HG02943 (cell line): Measurements from ENCODE around the gene SEMA4D.
A peak's percentile ranks its signal among the peaks of the same experiment; 100 is the strongest.
"Not testable (repeated sequence)": the region's sequence is repeated elsewhere in the genome, so short reads cannot be mapped to it uniquely, and the experiment has no call there.

Experiments
- ATAC-seq: cut with Tn5 transposase; IDR thresholded peaks from one replicate; pipeline ENCODE4 v1.9.1; 2021; ENCODE audit warnings: mild to moderate bottlenecking, low read depth, moderate library complexity; ENCODE audit not compliant: unreplicated experiment

SEMA4D gene

GRCh38 chr9:89343812-89344211, 154.1 kb downstream of the SEMA4D start:
- ATAC-seq: not testable (repeated sequence)

DNA sequence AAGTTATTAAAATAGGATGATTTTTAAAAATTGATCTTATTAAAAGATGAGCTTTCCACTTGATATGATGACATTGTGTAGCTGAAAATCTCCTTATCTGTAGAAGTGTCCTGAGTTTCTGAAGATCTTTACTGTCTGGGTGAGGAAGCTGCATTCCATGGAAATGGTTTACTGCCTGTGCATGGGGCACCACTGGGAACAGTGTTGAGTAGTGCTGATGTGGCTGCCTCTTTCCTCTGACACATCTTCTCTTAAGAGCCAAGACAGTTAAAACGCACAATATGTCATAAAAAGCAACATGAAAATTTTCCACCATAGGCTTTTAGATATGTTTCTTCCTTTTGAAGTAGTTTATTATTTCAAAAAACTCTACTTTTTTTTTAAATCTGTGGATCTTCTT, 155.0 kb downstream of the SEMA4D start:
- ATAC-seq: no peak

GRCh38 chr9:89342213-89342612, 155.7 kb downstream of the SEMA4D start:
- ATAC-seq: no peak

DNA sequence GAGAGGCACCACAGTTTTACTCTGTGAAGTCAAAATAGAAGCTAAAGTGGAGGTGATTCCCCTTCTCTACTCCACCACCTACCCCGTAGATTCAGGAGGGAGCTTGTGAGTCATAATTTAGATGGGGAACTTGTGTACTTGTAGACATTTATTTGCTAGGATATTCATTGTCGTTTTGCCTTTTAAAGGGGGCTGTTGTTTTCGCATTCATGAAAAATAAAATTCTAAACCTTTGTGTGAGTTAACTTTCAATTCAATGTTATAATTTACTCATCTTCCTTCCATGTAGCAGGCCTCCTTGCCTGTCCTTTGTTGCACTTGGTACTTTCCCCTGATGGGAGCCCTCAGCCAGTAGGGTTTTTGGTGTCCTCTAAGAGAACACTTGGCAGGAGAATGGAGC, 157.6 kb downstream of the SEMA4D start:
- ATAC-seq: no peak

DNA sequence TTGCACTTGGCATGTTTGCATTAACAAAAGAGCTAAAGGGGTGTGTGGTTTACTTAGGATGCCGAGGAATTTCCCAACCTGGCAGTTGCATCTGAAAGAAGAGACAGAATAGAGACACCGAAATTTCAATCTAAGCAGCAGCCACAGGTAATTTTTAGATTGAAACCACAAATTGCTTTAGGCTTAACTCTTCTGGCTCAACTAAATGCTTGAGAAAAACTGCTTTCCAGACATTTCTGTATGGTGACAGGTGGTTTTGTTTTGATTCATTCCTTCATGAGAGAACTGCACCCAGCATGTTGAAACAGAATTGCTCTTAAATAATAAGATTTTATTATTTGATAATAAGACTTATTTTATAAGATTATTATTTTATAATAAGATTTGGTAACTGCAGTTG, 158.1 kb downstream of the SEMA4D start:
- no peak for ATAC-seq

DNA sequence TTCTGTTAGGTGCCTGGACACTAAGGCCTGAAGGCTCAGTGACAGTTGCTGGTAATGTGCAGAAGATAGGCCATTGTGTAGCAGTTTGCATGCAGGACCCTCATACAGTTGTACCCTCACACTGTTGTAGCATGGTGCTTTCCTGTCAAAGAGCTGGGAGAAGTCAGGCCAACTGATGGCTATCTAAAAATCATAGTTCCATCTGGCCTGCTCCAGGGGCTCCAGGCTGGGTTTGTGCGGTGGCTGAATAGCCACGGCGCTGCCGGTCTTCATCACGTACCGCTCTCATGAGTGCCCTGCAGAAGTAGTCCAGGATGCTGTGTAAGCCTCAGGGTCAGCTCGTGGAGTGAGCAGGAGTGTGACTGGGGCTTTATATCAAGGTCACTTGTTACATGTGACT, 167.4 kb downstream of the SEMA4D start:
- no peak for ATAC-seq

- ATAC-seq: no peak
Observed at GRCh38 chr9:89329917-89330316, 168.0 kb downstream of the SEMA4D start.

- no peak for ATAC-seq
Observed at GRCh38 chr9:89328064-89328463, 169.8 kb downstream of the SEMA4D start.

- ATAC-seq: no peak
Observed at GRCh38 chr9:89325733-89326132, 172.2 kb downstream of the SEMA4D start.

DNA sequence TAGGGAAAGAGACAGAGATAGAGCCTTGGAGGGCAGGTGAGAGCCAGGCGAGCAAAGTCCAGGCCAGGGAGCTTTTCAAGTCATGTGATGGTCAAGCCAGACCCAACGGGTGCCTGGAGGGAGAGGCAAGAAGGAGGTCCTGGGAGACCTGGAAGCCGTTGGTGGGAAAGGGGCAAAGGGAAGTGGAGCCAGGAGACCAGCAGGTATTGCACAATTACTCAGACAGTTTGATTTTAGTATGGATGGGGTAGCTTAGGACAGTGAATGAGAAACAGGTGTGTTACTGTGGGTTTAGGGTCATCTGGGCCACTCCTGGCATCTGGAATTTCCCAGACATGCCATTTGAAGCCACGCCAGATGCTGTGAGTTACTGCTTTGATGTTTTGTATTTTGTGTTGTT, 174.5 kb downstream of the SEMA4D start:
- no peak for ATAC-seq

- no peak for ATAC-seq
Observed at GRCh38 chr9:89319015-89319905, 178.7 kb downstream of the SEMA4D start.

- ATAC-seq: peak; percentile 86
Observed at GRCh38 chr9:89318123-89319014, 179.5 kb downstream of the SEMA4D start, which contains the start of gene SECISBP2. Gene SECISBP2 (plus strand): TSS chr9:89318500. CDS start chr9:89318577, 77 bp downstream.

GRCh38 chr9:89317282-89317681, 180.6 kb downstream of the SEMA4D start:
- ATAC-seq: no peak

DNA sequence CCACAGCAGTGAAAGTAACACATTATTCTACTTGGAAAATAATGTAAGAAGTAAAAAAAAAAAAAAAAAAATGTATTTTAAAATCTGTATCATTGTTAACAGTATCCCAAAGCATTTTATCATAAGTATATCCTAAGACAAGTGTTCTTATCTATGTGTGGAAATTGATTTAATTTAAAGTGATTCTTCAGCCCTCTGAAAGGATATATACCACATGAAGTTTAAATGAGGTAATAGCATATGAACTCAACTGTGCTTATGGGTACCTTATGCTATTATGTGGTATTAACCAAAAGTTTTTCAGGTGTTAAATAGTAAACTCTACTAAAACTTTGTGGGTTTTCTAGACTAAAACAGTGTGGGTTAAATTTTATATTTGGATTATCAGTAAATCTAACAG, 182.4 kb downstream of the SEMA4D start:
- ATAC-seq: no peak

DNA sequence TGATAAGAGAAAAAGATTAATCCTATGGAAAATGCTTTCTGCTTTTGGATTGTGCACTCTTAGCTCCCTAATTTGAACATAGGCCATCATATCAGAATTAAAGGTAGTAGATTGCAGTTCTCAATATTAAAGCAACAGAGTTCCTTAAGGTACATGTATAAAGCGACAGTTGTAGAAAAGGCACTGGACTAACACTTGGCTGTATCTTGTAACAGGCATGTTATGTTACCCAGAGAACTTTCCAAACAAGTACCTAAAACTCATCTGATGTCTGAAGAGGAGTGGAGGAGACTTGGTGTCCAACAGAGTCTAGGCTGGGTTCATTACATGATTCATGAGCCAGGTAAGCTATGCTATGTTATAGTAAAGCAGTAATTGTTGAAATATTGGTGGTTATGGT, 183.0 kb downstream of the SEMA4D start:
- no peak for ATAC-seq

DNA sequence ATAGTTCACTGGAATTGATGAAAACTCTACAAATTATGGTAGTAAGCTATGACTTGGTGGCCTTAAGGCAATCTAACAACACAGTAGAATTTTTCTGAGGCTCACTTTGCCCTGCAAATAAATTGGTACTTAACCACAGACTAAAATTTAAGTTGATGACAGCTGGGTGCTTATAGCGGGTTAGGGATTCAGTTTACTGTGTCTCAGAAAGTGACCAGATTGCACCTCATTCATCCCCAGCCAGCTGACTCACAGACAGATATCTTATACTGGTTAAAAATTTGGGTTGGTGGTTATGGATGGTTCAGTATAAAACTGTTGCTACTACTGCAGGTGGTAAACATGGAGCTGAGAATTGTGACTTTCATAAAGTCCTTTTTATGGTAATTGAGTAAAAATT, 184.1 kb downstream of the SEMA4D start:
- no peak for ATAC-seq

DNA sequence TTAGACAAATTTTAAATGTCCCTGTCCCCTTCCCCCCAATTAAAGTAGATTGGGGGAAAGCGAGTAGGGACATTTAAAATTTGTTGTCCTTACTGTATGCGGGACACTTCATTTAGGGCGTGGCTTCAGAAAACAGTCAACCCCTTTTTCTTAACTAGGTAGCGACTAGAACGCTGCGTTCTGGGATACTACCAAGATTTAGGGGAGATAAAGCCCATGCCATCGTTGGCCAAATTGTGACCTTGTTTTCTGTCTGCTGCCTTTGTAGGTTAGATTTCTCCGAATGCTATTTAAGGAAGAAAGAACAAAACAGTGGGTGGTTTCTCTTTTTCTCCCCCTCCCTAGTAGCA, 185.7 kb downstream of the SEMA4D start:
- ATAC-seq: no peak

GRCh38 chr9:89311346-89312221, 186.3 kb downstream of the SEMA4D start:
- peak; percentile 0 for ATAC-seq
